IMR-90 (cell line): ENCODE data around the gene RPL12. TPM values are rescaled to one million over a fixed set of nuclear protein-coding genes. Genes with fewer than 3 reads are reported as not detected.

Experiments used
- ATAC-seq: fragments of 200-7000 bp; cut with Tn5 transposase; 2 replicates; pipeline ENCODE4 v1.9.1; 2020; ENCODE audit warnings: low read depth, mild to moderate bottlenecking, moderate library complexity
- BruUV-seq: library from RNA; stranded (reverse); fragments of 400-500 nt; replicated peaks from 2 replicates; lab custom pipeline; 2021; lab: Mats Ljungman, UMichigan
- CTCF ChIA-PET: fragments of 300-600 bp; formaldehyde crosslinking; extraction: SDS; loops from one replicate; lab custom pipeline; 2021; ENCODE audit warnings: antibody characterized with exemption; lab: Yijun Ruan, JAX
- POLR2A ChIA-PET: fragments of 300-600 bp; sonication (Branson Sonifier 250); formaldehyde crosslinking; loops from one replicate; lab custom pipeline; 2022; ENCODE audit warnings: antibody characterized with exemption; ENCODE audit not compliant: unreplicated experiment; lab: Charles Lee
- DNase-seq: peaks from one replicate; pipeline ENCODE4 v3.0.0; 2013
- H2AFZ ChIP-seq: replicated peaks from 2 replicates; pipeline ENCODE3; 2013; ENCODE audit warnings: low read length, mild to moderate bottlenecking; ENCODE audit not compliant: poor library complexity
- H2AK5ac ChIP-seq: 2 replicates; pipeline ENCODE4 v1.6.1; 2013; ENCODE audit warnings: low read depth, low read length, inconsistent platforms
- H2AK9ac ChIP-seq: replicated peaks from 2 replicates; pipeline ENCODE3; 2013; ENCODE audit warnings: mild to moderate bottlenecking, low read depth, low read length, moderate library complexity; ENCODE audit not compliant: poor library complexity
- H2BK120ac ChIP-seq: 2 replicates; pipeline ENCODE4 v1.6.1; 2013; ENCODE audit warnings: low read depth, low read length, inconsistent platforms
- H2BK15ac ChIP-seq: 3 replicates; pipeline ENCODE4 v1.6.1; 2013; ENCODE audit warnings: low read depth, low read length, inconsistent platforms
- H2BK20ac ChIP-seq: 2 replicates; pipeline ENCODE4 v1.6.1; 2013; ENCODE audit warnings: low read depth, mild to moderate bottlenecking, inconsistent platforms, low read length, moderate library complexity
- H2BK5ac ChIP-seq: 2 replicates; pipeline ENCODE4 v1.6.1; 2013; ENCODE audit warnings: mild to moderate bottlenecking, low read depth, low read length, inconsistent platforms; ENCODE audit not compliant: poor library complexity, severe bottlenecking
- H3K14ac ChIP-seq: replicated peaks from 2 replicates; pipeline ENCODE4 v1.6.1; 2013; ENCODE audit warnings: low read depth, low read length, inconsistent platforms
- H3K18ac ChIP-seq: 2 replicates; pipeline ENCODE4 v1.6.1; 2013; ENCODE audit warnings: low read depth, low read length, control low read depth
- H3K23ac ChIP-seq: 2 replicates; pipeline ENCODE4 v1.6.1; 2013; ENCODE audit warnings: low read depth, low read length, inconsistent platforms
- H3K27ac ChIP-seq: 2 replicates; pipeline ENCODE4 v1.5.1; 2013; ENCODE audit warnings: mild to moderate bottlenecking, control low read depth, low read length; ENCODE audit not compliant: insufficient read depth
- H3K27me3 ChIP-seq: 2 replicates; pipeline ENCODE4 v1.6.1; 2013; ENCODE audit warnings: low read length; ENCODE audit not compliant: control insufficient read depth, insufficient read depth
- H3K36me3 ChIP-seq: 2 replicates; pipeline ENCODE4 v1.6.1; 2013; ENCODE audit warnings: low read length, mixed read lengths; ENCODE audit not compliant: control insufficient read depth, insufficient read depth
- H3K4ac ChIP-seq: 2 replicates; pipeline ENCODE4 v1.6.1; 2013; ENCODE audit warnings: low read depth, low read length, inconsistent platforms
- H3K4me1 ChIP-seq: 2 replicates; pipeline ENCODE4 v1.6.1; 2013; ENCODE audit warnings: low read length, mixed read lengths; ENCODE audit not compliant: control insufficient read depth, insufficient read depth
- H3K4me2 ChIP-seq: 2 replicates; pipeline ENCODE4 v1.6.1; 2013; ENCODE audit warnings: low read depth, mild to moderate bottlenecking, control low read depth, low read length, moderate library complexity
- H3K4me3 ChIP-seq: 2 replicates; pipeline ENCODE4 v1.5.1; 2013; ENCODE audit warnings: low read depth, mild to moderate bottlenecking, control low read depth, low read length, moderate library complexity; ENCODE audit not compliant: insufficient read depth
- H3K56ac ChIP-seq: 2 replicates; pipeline ENCODE4 v1.6.1; 2013; ENCODE audit warnings: low read length, inconsistent platforms; ENCODE audit not compliant: insufficient read depth; ENCODE audit errors: extremely low read depth
- H3K79me1 ChIP-seq, 2 experiments: 2 replicates each; pipeline ENCODE4 v1.6.1; 2013; ENCODE audit warnings: low read length in 2 of 2, inconsistent platforms in 1 of 2, low read depth in 1 of 2
- H3K9ac ChIP-seq: 2 replicates; pipeline ENCODE4 v1.6.1; 2013; ENCODE audit warnings: low read depth, low read length, control low read depth
- H3K9me1 ChIP-seq: 2 replicates; pipeline ENCODE4 v1.6.1; 2013; ENCODE audit warnings: low read length, inconsistent platforms; ENCODE audit not compliant: insufficient read depth
- H3K9me3 ChIP-seq: 2 replicates; pipeline ENCODE4 v1.6.1; 2013; ENCODE audit warnings: low read length; ENCODE audit not compliant: control insufficient read depth, insufficient read depth
- H4K20me1 ChIP-seq: 2 replicates; pipeline ENCODE4 v1.6.1; 2013; ENCODE audit warnings: low read length, inconsistent platforms; ENCODE audit not compliant: insufficient read depth
- H4K5ac ChIP-seq: 2 replicates; pipeline ENCODE4 v1.6.1; 2013; ENCODE audit warnings: mild to moderate bottlenecking, low read depth, low read length, control low read depth
- H4K8ac ChIP-seq, 2 experiments: 2 replicates each; pipeline ENCODE4 v1.6.1; 2013; ENCODE audit warnings: low read depth in 2 of 2, low read length in 2 of 2, control low read depth in 1 of 2, inconsistent platforms in 1 of 2
- H4K91ac ChIP-seq: 2 replicates; pipeline ENCODE4 v1.6.1; 2013; ENCODE audit warnings: low read depth, low read length, inconsistent platforms; ENCODE audit not compliant: insufficient read depth
- BHLHE40 ChIP-seq: fragments of 150-350 bp; IDR thresholded peaks from 2 replicates; pipeline ENCODE4 v1.6.1; 2016; ENCODE audit warnings: mild to moderate bottlenecking, low read depth, low read length
- CEBPB ChIP-seq: IDR thresholded peaks from 2 replicates; pipeline ENCODE4 v1.6.1; 2012; ENCODE audit warnings: low read depth, low read length, improper control_type of control experiment
- CHD1 ChIP-seq: IDR thresholded peaks from 2 replicates; pipeline ENCODE4 v1.6.1; 2012; ENCODE audit warnings: low read depth, low read length, improper control_type of control experiment
- CTCF ChIP-seq: conservative IDR thresholded peaks from 2 replicates; pipeline ENCODE4 v1.5.1; 2012; ENCODE audit warnings: mild to moderate bottlenecking, low read depth, low read length, improper control_type of control experiment
- ELK1 ChIP-seq: fragments of 150-350 bp; IDR thresholded peaks from 2 replicates; pipeline ENCODE4 v1.6.1; 2016; ENCODE audit warnings: low read depth, mild to moderate bottlenecking, low read length, moderate library complexity, borderline replicate concordance
- FOS ChIP-seq: fragments of 150-350 bp; IDR thresholded peaks from 2 replicates; pipeline ENCODE4 v1.6.1; 2016; ENCODE audit warnings: low read depth, low read length
- MAFK ChIP-seq: IDR thresholded peaks from 2 replicates; pipeline ENCODE4 v1.6.1; 2012; ENCODE audit warnings: low read depth, low read length, improper control_type of control experiment
- MAZ ChIP-seq: IDR thresholded peaks from 2 replicates; pipeline ENCODE4 v1.6.1; 2012; ENCODE audit warnings: low read depth, mild to moderate bottlenecking, low read length, improper control_type of control experiment, moderate library complexity, borderline replicate concordance
- MXI1 ChIP-seq: IDR thresholded peaks from 2 replicates; pipeline ENCODE4 v1.6.1; 2012; ENCODE audit warnings: low read depth, mild to moderate bottlenecking, low read length, moderate library complexity, borderline replicate concordance
- NFE2L2 ChIP-seq: fragments of 150-350 bp; IDR thresholded peaks from 2 replicates; pipeline ENCODE4 v1.6.1; 2016; ENCODE audit warnings: low read depth, mild to moderate bottlenecking, low read length
- POLR2A ChIP-seq: IDR thresholded peaks from 2 replicates; pipeline ENCODE4 v1.6.1; 2012; ENCODE audit warnings: mild to moderate bottlenecking, low read depth, low read length
- RAD21 ChIP-seq: IDR thresholded peaks from 2 replicates; pipeline ENCODE4 v1.6.1; 2012; ENCODE audit warnings: low read length, improper control_type of control experiment
- RCOR1 ChIP-seq: IDR thresholded peaks from 2 replicates; pipeline ENCODE4 v1.6.1; 2012; ENCODE audit warnings: mild to moderate bottlenecking, low read length, improper control_type of control experiment; ENCODE audit not compliant: insufficient replicate concordance
- RFX5 ChIP-seq: IDR thresholded peaks from 2 replicates; pipeline ENCODE4 v1.8.0; 2012; ENCODE audit warnings: low read depth, mild to moderate bottlenecking, low read length, moderate library complexity
- SMC3 ChIP-seq: fragments of 150-350 bp; IDR thresholded peaks from 2 replicates; pipeline ENCODE4 v1.6.1; 2016; ENCODE audit warnings: low read depth, mild to moderate bottlenecking, antibody characterized with exemption, low read length, moderate library complexity
- USF2 ChIP-seq: fragments of 150-350 bp; IDR thresholded peaks from 2 replicates; pipeline ENCODE4 v1.6.1; 2017; ENCODE audit warnings: mild to moderate bottlenecking, antibody characterized with exemption, low read length, low read depth
- WGBS, 2 experiments: methylation state at CpG; one replicate each; pipeline versions ENCODE4 v1.1.5 to v1.1.7; 2013; ENCODE audit warnings: missing lambda C conversion rate in 2 of 2; ENCODE audit not compliant: insufficient read length in 1 of 2; ENCODE audit errors: extremely low coverage in 2 of 2; 5-methylcytosine and 5-hydroxymethylcytosine counted together
- dilution Hi-C: fragments of 300-500 bp; cut with HindIII; formaldehyde crosslinking; loops from one replicate; pipeline ENCODE4 v1.14.3; 2018; ENCODE audit warnings: low sequenced_read_pairs; ENCODE audit not compliant: unreplicated experiment
- in situ Hi-C: fragments of 300-500 bp; cut with MboI; formaldehyde crosslinking; loops from 3 replicates; pipeline ENCODE4 v1.14.3; 2019; ENCODE audit warnings: low sequenced_read_pairs, inconsistent platforms, mixed read lengths
- intact Hi-C: fragments of 100-400 bp; cut with micrococcal nuclease; formaldehyde crosslinking; loops from 2 replicates; pipeline ENCODE4 v1.10.0; 2022
- polyA plus RNA-seq, 3 experiments: library from polyadenylated mRNA; depleted of rRNA; stranded (reverse); fragments of >200 nt; gene quantifications; 2 replicates each; pipeline ENCODE4 v1.2.3, GENCODE V29; 2012; ENCODE audit warnings: low replicate concordance in 1 of 3
- total RNA-seq: library from RNA; depleted of rRNA; stranded (reverse); fragments of >200 nt; gene quantifications from 2 replicates; pipeline ENCODE4 v1.2.3, GENCODE V29; 2012

RPL12 gene
- total and polyA plus RNA-seq, 2 of the 4 experiments (the other 2 are of a cell fraction): 1,864 to 2,379 TPM

- Histone ChIP-seq H2AK5ac (no peak overlapping the region), H2AK9ac (no peak overlapping the region), H4K20me1 (0 out of 2 replicates have a peak, but pooled peaks cover 3% of the 10 kb centered on the region), H3K9me1 (peaks cover 12% of the 10 kb centered on the region; the same call in 1 of the 2 replicates), H4K91ac (no peak overlapping the region), H2BK5ac (no peak overlapping the region), H3K79me1 (peaks cover 24 to 39% of the 10 kb centered on the region in 2 experiments), H3K9me3 (no peaks in the 10 kb centered on the region), H3K4ac (no peak overlapping the region), H4K5ac (no peak overlapping the region), H3K36me3 (0 out of 2 replicates have a peak, but pooled peaks cover 2% of the 10 kb centered on the region), H3K27ac (no peak overlapping the region), H3K27me3 (no peaks in the 10 kb centered on the region), H3K23ac (no peak overlapping the region), H3K4me3 (no peak overlapping the region), H3K9ac (no peak overlapping the region), H2BK15ac (no peak overlapping the region), H3K14ac (no peak overlapping the region), H3K4me2 (no peak overlapping the region), H3K56ac (no peak overlapping the region), H2AFZ (no peak overlapping the region), H2BK120ac (no peak overlapping the region), H3K18ac (no peak overlapping the region), H4K8ac (no peak overlapping the region), H2BK20ac (no peak overlapping the region), H3K4me1 (peaks cover 9% of the 10 kb centered on the region)
- DNase-seq: no peak
- WGBS, 2 experiments: 92% methylated on average over 4 of the region's 7 CpGs; no CpG with 5 or more reads in 1 of the 2 experiments
- POLR2A ChIA-PET: no interaction called here
- intact Hi-C loops (loop anchor here (10.0 kb wide), 1 partner anchor 196 kb away; no protein-coding TSS in a partner anchor), in situ Hi-C loops (no loop called here), dilution Hi-C loops (no loop called here)
- TF ChIP-seq FOS (no peak), MAZ (no peak), CEBPB (no peak), RFX5 (no peak), POLR2A (no peak), CHD1 (no peak), RAD21 (no peak), BHLHE40 (no peak), RCOR1 (no peak), SMC3 (no peak), USF2 (no peak), CTCF (no peak), NFE2L2 (no peak), ELK1 (no peak), MAFK (no peak), MXI1 (no peak)
- BruUV-seq: no TSS peak
- no peak for ATAC-seq
- CTCF ChIA-PET: interaction anchor here (0.7 kb wide), 1 partner anchor 137 kb away, joined by 3 read pairs; no protein-coding TSS in a partner anchor
Observed at GRCh38 chr9:127421057-127421456, 30.1 kb downstream of the RPL12 start.
